Lower leg skin (tissue), 4 donors: ENCODE results near the gene SSX3. TPM values are rescaled to one million over a fixed set of nuclear protein-coding genes. Genes with fewer than 3 reads are reported as not detected.

Experiments
- DNase-seq, 2 donors: peaks; one replicate each; pipeline ENCODE4 v3.0.0-alpha.2; 2019; ENCODE audit warnings: low spot score in 2 of 2
- H3K4me3 ChIP-seq: fragments of 200-600 bp; sonication (generic); 2 replicates; pipeline ENCODE4 v1.5.1; 2017; ENCODE audit warnings: mild to moderate bottlenecking, low read depth; ENCODE audit not compliant: poor library complexity, severe bottlenecking
- POLR2A ChIP-seq, 2 donors: fragments of 450-650 bp; IDR thresholded peaks; one replicate each; pipeline ENCODE4 v1.6.1; 2016 to 2017; ENCODE audit warnings: antibody characterized with exemption in 2 of 2, mild to moderate bottlenecking in 1 of 2, moderate library complexity in 1 of 2
- WGBS, 2 donors: methylation state at CpG; one replicate each; pipeline ENCODE4 v1.1.5; 2018; 5-methylcytosine and 5-hydroxymethylcytosine counted together
- intact Hi-C: fragments of 100-400 bp; cut with DNase I; formaldehyde crosslinking; loops from one replicate; pipeline ENCODE4 v1.15.0; 2023; ENCODE audit warnings: low total_unique reads
- total RNA-seq, 4 donors: library from RNA; depleted of rRNA; stranded (reverse); fragments of >200 nt; gene quantifications; one replicate each; pipeline ENCODE4 v1.1.0, GENCODE V29; 2016
- TF ChIP-seq, protein P1 (sequence below), 3 donors: fragments of 450-650 bp; IDR thresholded peaks; one replicate each; pipeline ENCODE4 v1.5.1; 2016; ENCODE audit warnings: antibody characterized with exemption in 3 of 3, mild to moderate bottlenecking in 3 of 3, moderate library complexity in 2 of 3

The SSX3 gene
- total RNA-seq, 4 donors from 2014 or later = not detected

DNA sequence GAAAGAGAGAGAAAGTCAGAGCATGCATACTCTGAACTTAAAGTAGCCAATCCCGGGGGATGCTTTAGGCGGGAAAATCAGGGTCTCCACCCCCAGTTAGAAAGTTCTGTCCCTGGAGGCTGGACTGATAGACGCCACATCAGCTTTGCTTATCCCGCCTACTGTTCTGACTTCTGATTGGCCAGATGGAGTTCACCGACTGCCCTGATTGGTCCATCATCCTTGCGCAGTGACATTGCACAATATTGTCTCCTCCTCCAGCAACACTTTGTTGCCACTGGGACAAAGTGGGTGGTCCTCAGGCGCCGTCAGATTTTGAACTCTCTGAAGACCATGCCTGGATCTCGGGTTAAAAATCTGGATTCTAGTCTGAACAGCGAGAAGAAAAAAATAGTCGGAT lies 50.3 kb downstream of the SSX3 start:
- no peak overlapping the region for H3K4me3 ChIP-seq
- 89 to 92% methylated on average over 11 of the region's 11 CpGs for WGBS, 2 donors
- no peak for DNase-seq

More for the DNA sequence above, 50.3 kb downstream of the SSX3 start:
- no peak for TF ChIP-seq POLR2A (IDR thresholded peaks at IDR 0.05)
- TF ChIP-seq, protein P1, sequence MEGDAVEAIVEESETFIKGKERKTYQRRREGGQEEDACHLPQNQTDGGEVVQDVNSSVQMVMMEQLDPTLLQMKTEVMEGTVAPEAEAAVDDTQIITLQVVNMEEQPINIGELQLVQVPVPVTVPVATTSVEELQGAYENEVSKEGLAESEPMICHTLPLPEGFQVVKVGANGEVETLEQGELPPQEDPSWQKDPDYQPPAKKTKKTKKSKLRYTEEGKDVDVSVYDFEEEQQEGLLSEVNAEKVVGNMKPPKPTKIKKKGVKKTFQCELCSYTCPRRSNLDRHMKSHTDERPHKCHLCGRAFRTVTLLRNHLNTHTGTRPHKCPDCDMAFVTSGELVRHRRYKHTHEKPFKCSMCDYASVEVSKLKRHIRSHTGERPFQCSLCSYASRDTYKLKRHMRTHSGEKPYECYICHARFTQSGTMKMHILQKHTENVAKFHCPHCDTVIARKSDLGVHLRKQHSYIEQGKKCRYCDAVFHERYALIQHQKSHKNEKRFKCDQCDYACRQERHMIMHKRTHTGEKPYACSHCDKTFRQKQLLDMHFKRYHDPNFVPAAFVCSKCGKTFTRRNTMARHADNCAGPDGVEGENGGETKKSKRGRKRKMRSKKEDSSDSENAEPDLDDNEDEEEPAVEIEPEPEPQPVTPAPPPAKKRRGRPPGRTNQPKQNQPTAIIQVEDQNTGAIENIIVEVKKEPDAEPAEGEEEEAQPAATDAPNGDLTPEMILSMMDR (IDR thresholded peaks at IDR 0.05) = no peak
- intact Hi-C loops = no loop called here

Other genes with a start within 250 kb of the SSX3 start
- not detected for gene SPACA5B, start 226.1 kb downstream of the SSX3 start, total RNA-seq
- not detected for gene SSX5, start 159.9 kb downstream of the SSX3 start, total RNA-seq
- not detected for gene SSX1, start 101.3 kb downstream of the SSX3 start, total RNA-seq
- not detected for gene SSX4, start 26.8 kb upstream of the SSX3 start, total RNA-seq
- gene SSX4B, start 55.3 kb upstream of the SSX3 start, total RNA-seq = not detected
- gene SLC38A5, start 113.6 kb upstream of the SSX3 start, total RNA-seq = 10 to 100 TPM; 21.8 to 34.2 (median 25.4) TPM
- gene FTSJ1, start 119.5 kb upstream of the SSX3 start, total RNA-seq = 10 to 100 TPM; 29.8 to 46.4 (median 42.2) TPM
- gene PORCN, start 152.3 kb upstream of the SSX3 start, total RNA-seq = 10 to 100 TPM; 18.6 to 32.0 (median 23.2) TPM
- gene EBP, start 165.1 kb upstream of the SSX3 start, total RNA-seq = 10 to 100 TPM; 43.5 to 87.0 (median 64.1) TPM
- gene TBC1D25, start 183.0 kb upstream of the SSX3 start, total RNA-seq = 10 to 100 TPM; 11.6 to 43.8 (median 16.2) TPM
- gene RBM3, start 217.8 kb upstream of the SSX3 start, total RNA-seq = 100 to 1,000 TPM; 162 to 207 (median 198) TPM
- gene WDR13, start 240.8 kb upstream of the SSX3 start, total RNA-seq = 100 to 1,000 TPM in 3 of 4 donors, 10 to 100 TPM in 1; 87.8 to 143 (median 121) TPM